Measurements from ENCODE around the gene TMEM202. TPM values are rescaled to one million over a fixed set of nuclear protein-coding genes. Genes with fewer than 3 reads are reported as not detected.
A peak's percentile ranks its signal among the peaks of the same experiment; 100 is the strongest.

The TMEM202 gene
- total and polyA plus RNA-seq, 2 of the 13 experiments (the other 11 are each of a cell fraction or from before 2014, with no cell fraction given): not detected

DNA sequence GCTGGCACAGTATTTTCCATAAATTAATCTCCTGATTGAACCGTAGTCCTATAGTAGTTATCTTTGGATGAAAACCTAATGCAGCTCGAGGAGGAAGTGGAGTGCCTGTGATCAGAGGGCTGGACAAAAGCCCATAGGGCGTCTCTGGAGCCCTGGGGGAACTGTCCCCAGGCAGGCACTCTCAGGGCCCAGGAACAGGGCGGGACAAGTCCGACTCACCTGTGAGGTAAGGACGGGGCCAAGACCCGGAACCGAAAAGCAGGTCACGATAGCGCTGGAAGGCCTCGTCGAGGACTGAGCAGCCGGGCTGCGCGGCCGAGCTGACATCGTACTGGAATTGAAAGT is 22.6 kb upstream of the TMEM202 start (continued):
- TF ChIP-seq, protein P1, sequence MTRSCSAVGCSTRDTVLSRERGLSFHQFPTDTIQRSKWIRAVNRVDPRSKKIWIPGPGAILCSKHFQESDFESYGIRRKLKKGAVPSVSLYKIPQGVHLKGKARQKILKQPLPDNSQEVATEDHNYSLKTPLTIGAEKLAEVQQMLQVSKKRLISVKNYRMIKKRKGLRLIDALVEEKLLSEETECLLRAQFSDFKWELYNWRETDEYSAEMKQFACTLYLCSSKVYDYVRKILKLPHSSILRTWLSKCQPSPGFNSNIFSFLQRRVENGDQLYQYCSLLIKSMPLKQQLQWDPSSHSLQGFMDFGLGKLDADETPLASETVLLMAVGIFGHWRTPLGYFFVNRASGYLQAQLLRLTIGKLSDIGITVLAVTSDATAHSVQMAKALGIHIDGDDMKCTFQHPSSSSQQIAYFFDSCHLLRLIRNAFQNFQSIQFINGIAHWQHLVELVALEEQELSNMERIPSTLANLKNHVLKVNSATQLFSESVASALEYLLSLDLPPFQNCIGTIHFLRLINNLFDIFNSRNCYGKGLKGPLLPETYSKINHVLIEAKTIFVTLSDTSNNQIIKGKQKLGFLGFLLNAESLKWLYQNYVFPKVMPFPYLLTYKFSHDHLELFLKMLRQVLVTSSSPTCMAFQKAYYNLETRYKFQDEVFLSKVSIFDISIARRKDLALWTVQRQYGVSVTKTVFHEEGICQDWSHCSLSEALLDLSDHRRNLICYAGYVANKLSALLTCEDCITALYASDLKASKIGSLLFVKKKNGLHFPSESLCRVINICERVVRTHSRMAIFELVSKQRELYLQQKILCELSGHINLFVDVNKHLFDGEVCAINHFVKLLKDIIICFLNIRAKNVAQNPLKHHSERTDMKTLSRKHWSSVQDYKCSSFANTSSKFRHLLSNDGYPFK (CRISPR knock-in tag; IDR thresholded peaks at IDR 0.05; ENCODE audit: borderline replicate concordance): no peak
- TF ChIP-seq PLRG1 (conservative IDR thresholded peaks at IDR 0.05) (no peak), SNAPC2 (CRISPR knock-in tag; IDR thresholded peaks at IDR 0.05) (no peak), ZNF17 (CRISPR knock-in tag; IDR thresholded peaks at IDR 0.05) (0 out of 2 replicates have a peak, but pooled peaks have one; percentile 35), TP53 (CRISPR knock-in tag; conservative IDR thresholded peaks at IDR 0.05) (no peak)
- TF ChIP-seq, protein P2, sequence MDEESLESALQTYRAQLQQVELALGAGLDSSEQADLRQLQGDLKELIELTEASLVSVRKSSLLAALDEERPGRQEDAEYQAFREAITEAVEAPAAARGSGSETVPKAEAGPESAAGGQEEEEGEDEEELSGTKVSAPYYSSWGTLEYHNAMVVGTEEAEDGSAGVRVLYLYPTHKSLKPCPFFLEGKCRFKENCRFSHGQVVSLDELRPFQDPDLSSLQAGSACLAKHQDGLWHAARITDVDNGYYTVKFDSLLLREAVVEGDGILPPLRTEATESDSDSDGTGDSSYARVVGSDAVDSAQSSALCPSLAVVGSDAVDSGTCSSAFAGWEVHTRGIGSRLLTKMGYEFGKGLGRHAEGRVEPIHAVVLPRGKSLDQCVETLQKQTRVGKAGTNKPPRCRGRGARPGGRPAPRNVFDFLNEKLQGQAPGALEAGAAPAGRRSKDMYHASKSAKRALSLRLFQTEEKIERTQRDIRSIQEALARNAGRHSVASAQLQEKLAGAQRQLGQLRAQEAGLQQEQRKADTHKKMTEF (CRISPR knock-in tag; IDR thresholded peaks at IDR 0.05): no peak
- TF ChIP-seq, protein P3, sequence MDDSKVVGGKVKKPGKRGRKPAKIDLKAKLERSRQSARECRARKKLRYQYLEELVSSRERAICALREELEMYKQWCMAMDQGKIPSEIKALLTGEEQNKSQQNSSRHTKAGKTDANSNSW (CRISPR knock-in tag; IDR thresholded peaks at IDR 0.05; ENCODE audit: borderline replicate concordance): no peak

DNA sequence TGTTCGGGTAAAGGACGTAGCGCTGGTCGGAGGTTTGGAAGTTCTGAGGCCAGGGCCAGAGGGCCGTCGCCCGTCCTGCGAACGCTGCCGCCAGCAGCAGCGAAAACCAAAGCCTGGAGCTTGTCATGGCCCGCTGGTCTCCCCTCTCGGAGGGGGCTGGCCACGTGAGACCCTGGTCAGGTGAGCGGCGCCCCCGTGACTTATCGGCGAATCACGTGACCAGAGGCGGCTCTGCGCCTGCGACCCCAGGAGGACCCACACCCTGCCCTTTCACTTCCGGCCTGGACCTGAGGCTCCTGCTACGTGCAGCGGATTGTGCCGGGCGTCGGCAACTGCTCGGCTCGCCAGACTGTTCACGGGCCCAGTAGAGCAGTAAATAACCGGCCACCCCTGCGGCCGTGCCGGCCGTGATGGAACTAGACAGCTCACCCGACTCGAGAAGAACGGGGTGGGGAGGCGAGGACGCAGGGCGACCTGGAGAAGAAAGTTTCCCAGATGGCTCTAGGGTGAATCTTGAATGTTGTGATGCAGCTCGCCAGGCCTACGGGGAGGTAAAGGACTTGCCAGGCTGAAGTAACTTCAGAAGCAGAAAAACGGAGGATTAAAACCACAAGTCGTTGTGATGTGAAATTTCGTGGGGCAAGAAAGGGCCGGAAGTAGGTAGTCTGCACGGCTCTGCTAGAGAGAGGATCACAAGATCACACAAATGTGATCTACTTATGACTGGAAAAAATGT is 22.1 kb upstream of the TMEM202 start, which contains the start of gene HEXA:
Gene HEXA, minus strand, starts transcription at position 169 of the 736 bp plus-strand sequence. Its CDS starts 42 bp downstream, at position 127.
- POLR2A ChIA-PET: interaction anchor here (0.7 to 2.9 kb wide), 14 partner anchors 9 to 310 kb away, joined by 3 to 11 read pairs (median 4); partner anchors contain the start of genes ARIH1, BBS4, HIGD2B and TMEM202
- peaks cover 41% of the 10 kb centered on the region for H3K79me2 ChIP-seq (ENCODE audit: insufficient read depth, low read length)
- peak; percentile 64; the same call in 1 of the 2 replicates for TF ChIP-seq GFI1 (CRISPR knock-in tag; IDR thresholded peaks at IDR 0.05; ENCODE audit: borderline replicate concordance)
- no peak for TF ChIP-seq ZKSCAN1 (IDR thresholded peaks at IDR 0.05; ENCODE audit: low read length)
- no peak for TF ChIP-seq ATF1 (CRISPR knock-in tag; IDR thresholded peaks at IDR 0.05)
- TF ChIP-seq ZNF598 (CRISPR knock-in tag; IDR thresholded peaks at IDR 0.05; ENCODE audit: borderline replicate concordance): peak; percentile 74; the same call in 1 of the 2 replicates
- TF ChIP-seq JUND (CRISPR knock-in tag; IDR thresholded peaks at IDR 0.05): peak; percentile 52; the same call in 1 of the 2 replicates
- peak; percentile 79; the same call in 1 of the 2 replicates for TF ChIP-seq ZNF543 (CRISPR knock-in tag; IDR thresholded peaks at IDR 0.05)
- TF ChIP-seq ZNF431 (CRISPR knock-in tag; IDR thresholded peaks at IDR 0.05; ENCODE audit: borderline replicate concordance, low read depth): peak; percentile 96
- peak; percentile 52; the same call in 1 of the 2 replicates for TF ChIP-seq NCOR1 (IDR thresholded peaks at IDR 0.05; ENCODE audit: borderline replicate concordance, low read length)
- peak; percentile 98 for TF ChIP-seq ZNF788 (CRISPR knock-in tag; IDR thresholded peaks at IDR 0.05; ENCODE audit: borderline replicate concordance)
- peak; percentile 79 for TF ChIP-seq ZNF772 (CRISPR knock-in tag; IDR thresholded peaks at IDR 0.05)
- TF ChIP-seq SOX13 (IDR thresholded peaks at IDR 0.05): peak; percentile 12; the same call in 1 of the 2 replicates
- peak in 1 of 2 experiments; percentile 64; a peak in 2 of 4 replicates for TF ChIP-seq SOX13 (CRISPR knock-in tag; conservative IDR thresholded peaks at IDR 0.05 in 1 of 2, IDR thresholded peaks at IDR 0.05 in 1 of 2)

More for the DNA sequence above, 22.1 kb upstream of the TMEM202 start, which contains the start of gene HEXA:
- in situ Hi-C loops (cut with HindIII; ENCODE audit: extremely low pct_ligation_motif_present, low pct_unique_long_range_greater_than_20kb): no loop called here
- TSS peak; percentile 96 for BruUV-seq (replicated peaks)
- Histone ChIP-seq H4K20me1 (ENCODE audit: insufficient read depth, low read length) (no peaks in the 10 kb centered on the region), H3K4me3 (replicated peaks in 1 of 3; ENCODE audit: insufficient read depth in 1 of 3, low read depth in 2 of 3, low read length in 3 of 3) (peak within 1 kb of the TSS; percentile 74 to 93 (median 93)), H3K36me3 (replicated peaks in 1 of 2; ENCODE audit: control insufficient read depth in 1 of 2, insufficient read depth in 2 of 2, low read length in 2 of 2) (peaks cover 5 to 11% of the 10 kb centered on the region in 2 experiments), H3K4me2 (ENCODE audit: low read depth, low read length) (peak within 1 kb of the TSS; percentile 69), H2AFZ (ENCODE audit: low read length) (peak within 1 kb of the TSS; percentile 35), H3K9ac (ENCODE audit: insufficient read depth, low read depth, low read length) (peak within 1 kb of the TSS; percentile 90), H3K27me3 (ENCODE audit: control insufficient read depth in 1 of 2, insufficient read depth in 2 of 2, low read length in 2 of 2) (no peaks in the 10 kb centered on the region), H3K4me1 (ENCODE audit: insufficient read depth, low read length) (peaks cover 39% of the 10 kb centered on the region), H3K9me3 (ENCODE audit: low read length) (no peaks in the 10 kb centered on the region), H3K27ac (ENCODE audit: extremely low read length, insufficient read depth, low read length) (peak within 1 kb of the TSS; percentile 84)
- CTCF ChIA-PET (ENCODE audit: low intra/inter-chr PET ratio, low total read pairs): no interaction called here
- ATAC-seq: peak; percentile 97
- peak; percentile 76 for FAIRE-seq
- WGBS (ENCODE audit: low lambda C conversion rate): under 1% methylated on average over 18 of the region's 50 CpGs
- intact Hi-C loops (cut with micrococcal nuclease; ENCODE audit: unreplicated experiment): loop anchor here (1.0 kb wide), 1 partner anchor 97 kb away; no protein-coding TSS in a partner anchor
- peak; percentile 93 for DNase-seq (ENCODE audit: low spot score)

Data from HepG2 (cell line).